ENCODE results near the gene LDLRAD4. TPM values are rescaled to one million over a fixed set of nuclear protein-coding genes. Genes with fewer than 3 reads are reported as not detected.

LDLRAD4 gene
- total and polyA plus RNA-seq, 9 of the 15 experiments (the other 6 are each of a cell fraction or from before 2014, with no cell fraction given): 0.01 TPM; not detected in 8

- under 1% methylated on average over 32 of the region's 37 CpGs for WGBS (ENCODE audit: insufficient coverage, low coverage, missing lambda C conversion rate)
- Histone ChIP-seq H3K36me3 (ENCODE audit: control insufficient read depth, insufficient read depth, low read length) (no peaks in the 10 kb centered on the region), H3K79me2 (ENCODE audit: control insufficient read depth, insufficient read depth, low read length) (no peaks in the 10 kb centered on the region), H4K20me1 (replicated peaks; ENCODE audit: control insufficient read depth, insufficient read depth, low read length) (no peaks in the 10 kb centered on the region; the same call in none of the 2 replicates), H3K9me3 (replicated peaks; ENCODE audit: control insufficient read depth, insufficient read depth, low read depth, low read length) (no peaks in the 10 kb centered on the region), H3K27me3 (ENCODE audit: control insufficient read depth in 2 of 2, insufficient read depth in 2 of 2, low read length in 2 of 2) (peaks cover 43 to 67% of the 10 kb centered on the region in 2 experiments), H3K4me3 (no peak overlapping the region), H3K27ac (ENCODE audit: extremely low read depth, low read depth, low read length) (no peak overlapping the region), H2AFZ (ENCODE audit: low read depth, low read length) (no peak overlapping the region), H3K4me1 (replicated peaks in 1 of 2; ENCODE audit: control insufficient read depth in 2 of 2, insufficient read depth in 2 of 2, low read length in 2 of 2) (no peaks in the 10 kb centered on the region), H3K4me2 (ENCODE audit: insufficient read depth, low read length) (no peak overlapping the region), H3K9ac (ENCODE audit: insufficient read depth in 1 of 2, low read depth in 2 of 2, low read length in 2 of 2) (no peak overlapping the region), H3K9me1 (ENCODE audit: control insufficient read depth, insufficient read depth, low read length) (no peaks in the 10 kb centered on the region)
- no TSS peak for BruUV-seq (replicated peaks)
- intact Hi-C loops (cut with micrococcal nuclease): no loop called here
- ATAC-seq: no peak
- DNase-seq (ENCODE audit: extremely low read depth in 1 of 4, low spot score in 3 of 4): no peak
- CTCF ChIA-PET (ENCODE audit: low intra/inter-chr PET ratio): no interaction called here
- in situ Hi-C loops (cut with MboI): no loop called here
- TF ChIP-seq NFIX (CRISPR knock-in tag; IDR thresholded peaks at IDR 0.05; ENCODE audit: low read depth) (peak; percentile 43; the same call in 1 of the 2 replicates), TEAD2 (tag; IDR thresholded peaks at IDR 0.05) (no peak), NFIC (IDR thresholded peaks at IDR 0.05) (peak; percentile 88), STAT6 (CRISPR knock-in tag; IDR thresholded peaks at IDR 0.05) (no peak)
- no peak for FAIRE-seq
- POLR2A ChIA-PET: no interaction called here
Observed at GRCh38 chr18:13232086-13232917, 13.7 kb downstream of the LDLRAD4 start.

Data from K562 (cell line).